ENCODE measurements around the gene MYT1. TPM values are rescaled to one million over a fixed set of nuclear protein-coding genes. Genes with fewer than 3 reads are reported as not detected.

The MYT1 gene
- total RNA-seq, 1 donor from 2014 or later, result not detected

DNA sequence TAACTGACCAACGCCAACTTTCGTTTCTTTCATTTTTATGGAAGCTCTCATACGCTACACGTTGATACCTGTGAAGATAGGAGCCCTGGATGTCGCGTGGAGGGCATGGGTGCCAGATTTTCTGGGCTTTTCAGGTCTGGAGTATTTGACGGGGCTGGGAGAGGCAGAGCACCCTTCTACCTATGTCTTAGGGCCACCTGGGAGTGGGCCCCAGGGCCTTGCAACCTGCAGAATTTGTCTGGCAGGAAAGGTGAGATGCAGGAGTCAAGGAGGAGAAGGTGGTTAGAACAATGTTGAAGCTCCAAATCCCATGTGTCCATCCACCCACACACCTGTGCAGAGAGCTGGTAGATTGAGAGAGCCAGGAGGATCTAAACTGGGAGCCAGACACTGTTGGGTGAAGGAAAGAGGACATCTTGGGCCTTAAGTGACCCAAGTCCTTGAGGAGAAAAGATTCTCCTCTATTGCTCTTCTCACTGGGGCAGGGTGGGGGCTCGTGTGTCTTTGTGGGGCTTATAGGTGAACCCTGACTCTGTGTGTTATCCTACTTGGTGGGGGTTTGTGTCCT, 63.9 kb downstream of the MYT1 start:
- TF ChIP-seq, protein P1, sequence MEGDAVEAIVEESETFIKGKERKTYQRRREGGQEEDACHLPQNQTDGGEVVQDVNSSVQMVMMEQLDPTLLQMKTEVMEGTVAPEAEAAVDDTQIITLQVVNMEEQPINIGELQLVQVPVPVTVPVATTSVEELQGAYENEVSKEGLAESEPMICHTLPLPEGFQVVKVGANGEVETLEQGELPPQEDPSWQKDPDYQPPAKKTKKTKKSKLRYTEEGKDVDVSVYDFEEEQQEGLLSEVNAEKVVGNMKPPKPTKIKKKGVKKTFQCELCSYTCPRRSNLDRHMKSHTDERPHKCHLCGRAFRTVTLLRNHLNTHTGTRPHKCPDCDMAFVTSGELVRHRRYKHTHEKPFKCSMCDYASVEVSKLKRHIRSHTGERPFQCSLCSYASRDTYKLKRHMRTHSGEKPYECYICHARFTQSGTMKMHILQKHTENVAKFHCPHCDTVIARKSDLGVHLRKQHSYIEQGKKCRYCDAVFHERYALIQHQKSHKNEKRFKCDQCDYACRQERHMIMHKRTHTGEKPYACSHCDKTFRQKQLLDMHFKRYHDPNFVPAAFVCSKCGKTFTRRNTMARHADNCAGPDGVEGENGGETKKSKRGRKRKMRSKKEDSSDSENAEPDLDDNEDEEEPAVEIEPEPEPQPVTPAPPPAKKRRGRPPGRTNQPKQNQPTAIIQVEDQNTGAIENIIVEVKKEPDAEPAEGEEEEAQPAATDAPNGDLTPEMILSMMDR (IDR thresholded peaks at IDR 0.05), result no peak

GRCh38 chr20:64228751-64229506, 64.7 kb downstream of the MYT1 start:
- no peaks in the 10 kb centered on the region for H3K9me3 ChIP-seq
- no peaks in the 10 kb centered on the region for H3K27me3 ChIP-seq
- intact Hi-C loops (cut with DNase I), result no loop called here
- no peak for DNase-seq (ENCODE audit: low spot score in 2 of 2)
- no peak overlapping the region for H3K27ac ChIP-seq
- H3K36me3 ChIP-seq, result no peaks in the 10 kb centered on the region
- H3K4me1 ChIP-seq, result no peaks in the 10 kb centered on the region
- TF ChIP-seq, protein P1 (IDR thresholded peaks at IDR 0.05), result no peak
- H3K4me3 ChIP-seq, result no peak overlapping the region

More for the DNA sequence above, 63.9 kb downstream of the MYT1 start:
- no peaks in the 10 kb centered on the region for H3K36me3 ChIP-seq
- H3K4me3 ChIP-seq, result no peak overlapping the region
- H3K27ac ChIP-seq, result no peak overlapping the region
- no peak for DNase-seq (ENCODE audit: low spot score in 2 of 2)
- no peaks in the 10 kb centered on the region for H3K9me3 ChIP-seq
- no peaks in the 10 kb centered on the region for H3K27me3 ChIP-seq
- intact Hi-C loops (cut with DNase I), result no loop called here
- H3K4me1 ChIP-seq, result no peaks in the 10 kb centered on the region

DNA sequence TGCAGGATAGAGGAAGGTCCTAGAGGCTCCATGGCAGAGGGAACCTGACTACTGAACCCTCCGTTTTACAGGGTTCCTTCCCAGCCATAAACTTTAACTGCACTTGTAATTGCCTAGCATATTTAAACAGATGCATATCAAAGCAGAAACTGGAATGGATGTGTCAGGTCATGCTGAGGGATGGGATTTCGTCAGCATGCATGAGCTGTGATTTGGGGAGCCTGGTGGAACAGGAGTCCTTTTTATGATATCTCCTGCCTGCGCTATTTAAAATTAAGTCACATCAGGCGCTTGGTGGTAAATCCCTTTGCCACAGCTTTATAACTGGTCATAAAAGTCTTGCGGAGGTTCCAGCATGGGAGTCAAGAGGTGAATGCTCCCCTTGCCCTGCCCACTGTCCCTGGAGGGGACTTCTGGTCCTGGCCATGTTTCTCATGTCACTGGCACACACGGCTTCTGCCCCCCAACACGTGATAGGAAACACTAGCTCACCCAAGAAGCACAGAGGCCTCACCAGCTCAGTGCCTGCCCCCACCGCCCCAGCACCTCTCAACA, 65.3 kb downstream of the MYT1 start:
- Histone ChIP-seq H3K27me3 (no peaks in the 10 kb centered on the region), H3K9me3 (no peaks in the 10 kb centered on the region), H3K4me3 (no peak overlapping the region), H3K4me1 (no peaks in the 10 kb centered on the region), H3K36me3 (no peaks in the 10 kb centered on the region), H3K27ac (no peak overlapping the region)
- TF ChIP-seq, protein P1 (IDR thresholded peaks at IDR 0.05), result no peak
- DNase-seq (ENCODE audit: low spot score in 2 of 2), result no peak
- intact Hi-C loops (cut with DNase I), result no loop called here

- Histone ChIP-seq H3K27ac (no peak overlapping the region), H3K27me3 (no peaks in the 10 kb centered on the region), H3K4me3 (no peak overlapping the region), H3K9me3 (no peaks in the 10 kb centered on the region), H3K36me3 (no peaks in the 10 kb centered on the region), H3K4me1 (no peaks in the 10 kb centered on the region)
- intact Hi-C loops (cut with DNase I), result no loop called here
- DNase-seq (ENCODE audit: low spot score in 2 of 2), result no peak
- TF ChIP-seq, protein P1 (IDR thresholded peaks at IDR 0.05), result no peak
Observed at GRCh38 chr20:64230461-64231145, 66.4 kb downstream of the MYT1 start.

DNA sequence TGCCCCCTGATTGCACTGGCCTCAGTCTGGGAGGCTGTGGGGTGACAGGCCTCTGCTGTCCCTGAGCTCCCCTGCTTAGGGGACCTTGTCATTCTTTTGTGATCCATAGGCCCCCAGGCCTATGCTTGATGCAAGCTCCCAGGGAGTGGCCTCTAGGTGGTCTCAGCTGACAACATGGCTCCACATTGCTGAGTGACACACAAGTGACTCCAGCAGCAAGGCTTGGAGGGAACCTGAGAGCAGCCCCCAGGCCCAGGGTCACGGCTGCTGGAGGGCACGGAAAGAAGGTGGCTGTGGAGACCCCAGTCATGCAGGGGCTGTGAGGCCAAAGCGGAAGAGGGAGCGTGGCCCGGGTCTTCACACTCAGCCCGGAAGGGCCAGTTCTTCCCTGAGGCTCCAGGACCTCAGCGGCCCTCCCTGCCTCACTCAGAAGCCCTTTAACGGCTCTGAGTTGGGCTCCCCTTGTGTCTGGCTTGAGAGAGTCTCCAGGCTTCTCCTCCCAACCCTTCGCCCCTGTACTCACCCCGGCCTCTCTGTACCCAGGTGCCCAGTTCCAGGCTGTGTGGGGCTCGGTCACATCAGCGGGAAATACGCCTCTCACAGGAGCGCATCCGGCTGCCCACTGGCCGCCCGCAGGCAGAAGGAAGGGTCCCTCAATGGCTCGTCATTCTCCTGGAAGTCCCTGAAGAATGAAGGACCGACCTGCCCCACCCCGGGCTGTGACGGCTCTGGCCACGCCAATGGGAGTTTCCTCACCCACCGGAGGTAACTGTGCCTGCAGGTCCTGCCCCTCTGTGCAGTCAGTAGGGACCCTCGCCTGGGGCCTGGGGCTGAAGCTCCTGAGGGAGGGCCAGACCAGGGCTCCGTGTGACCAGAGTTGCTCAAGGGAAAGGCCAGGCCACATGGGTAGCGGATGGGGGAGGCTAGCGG, 67.6 kb downstream of the MYT1 start:
- Histone ChIP-seq H3K9me3 (no peaks in the 10 kb centered on the region), H3K27ac (no peak overlapping the region), H3K4me1 (no peaks in the 10 kb centered on the region), H3K27me3 (no peaks in the 10 kb centered on the region), H3K4me3 (no peak overlapping the region), H3K36me3 (no peaks in the 10 kb centered on the region)
- intact Hi-C loops (cut with DNase I), result no loop called here
- TF ChIP-seq, protein P1 (IDR thresholded peaks at IDR 0.05), result no peak
- no peak for DNase-seq (ENCODE audit: low spot score in 2 of 2)

All from ascending aorta (tissue), 2 donors.